ENCODE results near the gene GPR4. TPM values are rescaled to one million over a fixed set of nuclear protein-coding genes. Genes with fewer than 3 reads are reported as not detected.

The GPR4 gene
- total and polyA plus RNA-seq, 2 of the 4 experiments (the other 2 are of a cell fraction), result 0.02 TPM; not detected in 1

DNA sequence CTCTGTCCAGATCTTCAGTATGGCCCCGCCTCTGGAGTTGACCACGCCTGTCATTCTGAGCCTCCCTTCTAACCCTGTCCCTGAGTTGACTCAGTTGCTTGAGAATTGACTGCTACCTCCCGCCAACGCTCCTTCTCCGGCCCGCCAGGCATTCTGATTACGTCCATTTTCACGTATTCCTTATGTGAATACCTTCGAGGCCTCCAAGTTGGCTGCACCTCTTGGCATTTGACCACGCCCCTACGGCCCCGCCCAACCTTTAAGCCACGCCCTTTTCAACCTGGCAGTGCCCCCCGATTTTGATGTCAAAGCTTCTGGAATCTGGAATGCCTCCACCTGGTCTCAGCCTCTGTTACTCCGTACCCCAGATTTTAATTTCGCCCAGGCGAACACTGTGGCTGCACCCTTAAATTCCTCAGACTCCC, 38.8 kb upstream of the GPR4 start (continued):
- TF ChIP-seq POLR2A (IDR thresholded peaks at IDR 0.05; ENCODE audit: low read depth, low read length) (no peak), BHLHE40 (IDR thresholded peaks at IDR 0.05; ENCODE audit: low read depth, low read length) (no peak), RAD21 (IDR thresholded peaks at IDR 0.05; ENCODE audit: low read length) (no peak), FOS (IDR thresholded peaks at IDR 0.05; ENCODE audit: low read depth, low read length) (no peak), SMC3 (IDR thresholded peaks at IDR 0.05; ENCODE audit: low read depth, low read length) (no peak)
- TF ChIP-seq, protein P1, sequence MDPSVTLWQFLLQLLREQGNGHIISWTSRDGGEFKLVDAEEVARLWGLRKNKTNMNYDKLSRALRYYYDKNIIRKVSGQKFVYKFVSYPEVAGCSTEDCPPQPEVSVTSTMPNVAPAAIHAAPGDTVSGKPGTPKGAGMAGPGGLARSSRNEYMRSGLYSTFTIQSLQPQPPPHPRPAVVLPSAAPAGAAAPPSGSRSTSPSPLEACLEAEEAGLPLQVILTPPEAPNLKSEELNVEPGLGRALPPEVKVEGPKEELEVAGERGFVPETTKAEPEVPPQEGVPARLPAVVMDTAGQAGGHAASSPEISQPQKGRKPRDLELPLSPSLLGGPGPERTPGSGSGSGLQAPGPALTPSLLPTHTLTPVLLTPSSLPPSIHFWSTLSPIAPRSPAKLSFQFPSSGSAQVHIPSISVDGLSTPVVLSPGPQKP (IDR thresholded peaks at IDR 0.05; ENCODE audit: borderline replicate concordance, low read depth, low read length), result no peak
